ENCODE results near the gene HES5. TPM values are rescaled to one million over a fixed set of nuclear protein-coding genes. Genes with fewer than 3 reads are reported as not detected.

Gene HES5
- total RNA-seq, 2 experiments from 2014 or later: not detected

DNA sequence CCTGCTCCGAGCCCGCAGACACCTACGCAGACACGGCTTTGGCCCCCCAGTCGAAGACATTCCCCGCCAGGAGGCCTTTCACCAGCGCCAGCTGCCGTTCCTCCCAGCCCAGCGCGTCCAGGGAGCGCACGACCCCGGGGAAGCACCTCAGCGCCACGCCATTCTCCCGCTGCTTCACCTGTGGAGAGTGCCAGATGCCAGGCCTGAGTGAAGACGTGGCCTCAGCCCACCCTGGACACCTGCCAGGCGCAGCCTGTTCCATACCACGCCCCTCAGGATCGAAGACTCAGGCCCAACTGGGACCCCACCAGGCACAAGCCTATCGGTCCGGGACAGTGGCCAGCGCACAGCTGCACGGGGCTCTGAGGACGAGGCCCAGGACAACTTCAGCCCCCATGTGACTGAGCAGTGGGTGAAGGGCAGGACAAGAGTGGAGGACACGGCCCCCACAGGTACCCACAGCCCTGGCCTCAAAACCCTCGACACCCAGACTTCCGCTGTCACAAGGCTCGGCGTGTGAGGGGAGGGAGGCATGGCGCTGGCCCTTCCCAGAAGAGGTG lies 17.1 kb downstream of the HES5 start:
- Histone ChIP-seq H3K4me3 (ENCODE audit: low read depth, low read length, poor library complexity, severe bottlenecking) (no peak overlapping the region), H3K27ac (ENCODE audit: low read depth, low read length, poor library complexity, severe bottlenecking) (no peak overlapping the region), H3K9me3 (ENCODE audit: low read length) (no peaks in the 10 kb centered on the region), H3K4me2 (ENCODE audit: low read length) (no peak overlapping the region), H3K9me2 (ENCODE audit: insufficient read depth, low read length) (no peaks in the 10 kb centered on the region), H3K79me2 (ENCODE audit: insufficient read depth, low read depth, low read length) (no peaks in the 10 kb centered on the region), H4K20me1 (ENCODE audit: insufficient read depth, low read length) (no peaks in the 10 kb centered on the region; the same call in 1 of the 2 replicates), H3K36me3 (ENCODE audit: insufficient read depth, low read length) (peaks cover 89% of the 10 kb centered on the region), H3K4me1 (ENCODE audit: insufficient read depth, low read length, poor library complexity, severe bottlenecking) (no peaks in the 10 kb centered on the region), H2AFZ (ENCODE audit: low read length) (no peak overlapping the region)
- ChIA-PET POLR2A (no interaction called here), CTCF (ENCODE audit: unreplicated experiment) (no interaction called here)
- no peak for DNase-seq (ENCODE audit: low spot score)
- TF ChIP-seq, protein P1, sequence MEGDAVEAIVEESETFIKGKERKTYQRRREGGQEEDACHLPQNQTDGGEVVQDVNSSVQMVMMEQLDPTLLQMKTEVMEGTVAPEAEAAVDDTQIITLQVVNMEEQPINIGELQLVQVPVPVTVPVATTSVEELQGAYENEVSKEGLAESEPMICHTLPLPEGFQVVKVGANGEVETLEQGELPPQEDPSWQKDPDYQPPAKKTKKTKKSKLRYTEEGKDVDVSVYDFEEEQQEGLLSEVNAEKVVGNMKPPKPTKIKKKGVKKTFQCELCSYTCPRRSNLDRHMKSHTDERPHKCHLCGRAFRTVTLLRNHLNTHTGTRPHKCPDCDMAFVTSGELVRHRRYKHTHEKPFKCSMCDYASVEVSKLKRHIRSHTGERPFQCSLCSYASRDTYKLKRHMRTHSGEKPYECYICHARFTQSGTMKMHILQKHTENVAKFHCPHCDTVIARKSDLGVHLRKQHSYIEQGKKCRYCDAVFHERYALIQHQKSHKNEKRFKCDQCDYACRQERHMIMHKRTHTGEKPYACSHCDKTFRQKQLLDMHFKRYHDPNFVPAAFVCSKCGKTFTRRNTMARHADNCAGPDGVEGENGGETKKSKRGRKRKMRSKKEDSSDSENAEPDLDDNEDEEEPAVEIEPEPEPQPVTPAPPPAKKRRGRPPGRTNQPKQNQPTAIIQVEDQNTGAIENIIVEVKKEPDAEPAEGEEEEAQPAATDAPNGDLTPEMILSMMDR (conservative IDR thresholded peaks at IDR 0.05; ENCODE audit: low read length): no peak
- no peak for TF ChIP-seq EZH2phosphoT487 (IDR thresholded peaks at IDR 0.05; ENCODE audit: borderline replicate concordance, low read depth, low read length)
- intact Hi-C loops (cut with micrococcal nuclease; ENCODE audit: unreplicated experiment): no loop called here
- BruUV-seq (replicated peaks): no TSS peak

DNA sequence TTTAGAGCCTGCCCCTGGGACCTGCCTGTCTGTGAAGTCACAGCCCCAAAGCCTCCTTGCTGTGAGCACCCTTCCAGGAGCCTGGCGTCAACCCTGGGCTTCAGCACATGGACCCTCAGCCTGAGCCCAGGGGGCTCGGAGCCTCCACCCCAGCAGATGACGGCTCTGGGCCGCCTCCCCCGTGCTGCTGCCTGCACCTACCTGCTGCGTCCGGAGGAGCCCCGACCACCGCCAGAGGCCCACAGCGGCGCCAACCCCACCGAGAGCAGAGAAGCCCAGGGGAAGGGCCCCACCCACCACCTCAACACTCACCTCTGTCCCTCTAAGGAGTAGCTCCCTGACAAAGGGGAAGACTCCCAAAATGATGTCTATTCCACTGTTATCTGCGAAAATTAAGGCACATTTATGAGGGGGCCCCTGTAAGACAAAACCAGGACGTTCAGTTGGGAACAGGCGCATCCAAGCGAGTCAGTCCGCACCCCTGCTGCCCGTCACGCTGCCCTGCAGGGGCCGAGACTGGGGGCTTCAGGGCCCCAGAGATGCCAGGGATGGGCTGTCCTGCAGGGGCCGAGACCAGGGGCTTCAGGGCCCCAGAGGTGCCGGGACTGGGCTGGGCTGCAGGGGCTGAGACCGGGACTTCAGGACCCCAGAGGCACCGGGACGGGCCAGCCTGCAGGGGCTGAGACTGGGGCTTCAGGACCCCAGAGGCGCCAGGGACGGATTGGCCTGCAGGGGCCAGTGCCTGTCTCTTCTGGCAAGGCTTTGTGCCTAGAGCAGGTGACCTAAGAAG lies 19.5 kb downstream of the HES5 start:
- CTCF ChIA-PET (ENCODE audit: unreplicated experiment): no interaction called here
- Histone ChIP-seq H3K4me2 (ENCODE audit: low read length) (no peak overlapping the region), H3K79me2 (ENCODE audit: insufficient read depth, low read depth, low read length) (no peaks in the 10 kb centered on the region), H2AFZ (ENCODE audit: low read length) (no peak overlapping the region), H3K27ac (ENCODE audit: low read depth, low read length, poor library complexity, severe bottlenecking) (no peak overlapping the region), H3K4me1 (ENCODE audit: insufficient read depth, low read length, poor library complexity, severe bottlenecking) (no peaks in the 10 kb centered on the region), H3K9me3 (ENCODE audit: low read length) (no peaks in the 10 kb centered on the region), H4K20me1 (ENCODE audit: insufficient read depth, low read length) (no peaks in the 10 kb centered on the region; the same call in 1 of the 2 replicates), H3K36me3 (ENCODE audit: insufficient read depth, low read length) (peaks cover 81% of the 10 kb centered on the region), H3K9me2 (ENCODE audit: insufficient read depth, low read length) (no peaks in the 10 kb centered on the region), H3K4me3 (ENCODE audit: low read depth, low read length, poor library complexity, severe bottlenecking) (no peak overlapping the region)
- POLR2A ChIA-PET: no interaction called here
- intact Hi-C loops (cut with micrococcal nuclease; ENCODE audit: unreplicated experiment): no loop called here
- TF ChIP-seq, protein P1 (conservative IDR thresholded peaks at IDR 0.05; ENCODE audit: low read length): no peak
- no peak for DNase-seq (ENCODE audit: low spot score)
- BruUV-seq (replicated peaks): no TSS peak

DNA sequence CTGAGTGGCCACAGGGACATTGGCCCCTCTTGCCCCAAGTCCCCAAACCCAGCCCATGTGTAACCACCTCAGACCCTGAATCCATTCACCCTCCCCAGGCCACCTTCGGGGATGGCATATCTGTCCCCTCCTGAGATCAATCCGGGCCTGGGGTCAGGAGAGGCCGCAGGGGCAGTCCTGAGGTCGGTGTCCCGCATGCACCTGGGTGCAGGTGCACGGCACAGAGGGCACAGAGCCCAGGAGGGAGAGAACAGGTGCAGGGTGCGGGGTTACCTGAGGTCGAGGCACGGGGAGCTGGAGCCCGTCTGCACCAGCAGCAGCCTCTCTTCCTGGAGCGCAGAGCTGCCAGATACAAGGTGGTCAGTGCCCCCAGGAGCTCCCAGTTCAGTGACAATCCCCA lies 20.5 kb downstream of the HES5 start:
- Histone ChIP-seq H3K27ac (ENCODE audit: low read depth, low read length, poor library complexity, severe bottlenecking) (no peak overlapping the region), H3K79me2 (ENCODE audit: insufficient read depth, low read depth, low read length) (no peaks in the 10 kb centered on the region), H3K4me1 (ENCODE audit: insufficient read depth, low read length, poor library complexity, severe bottlenecking) (no peaks in the 10 kb centered on the region), H2AFZ (ENCODE audit: low read length) (no peak overlapping the region), H3K36me3 (ENCODE audit: insufficient read depth, low read length) (peaks cover 71% of the 10 kb centered on the region), H3K9me2 (ENCODE audit: insufficient read depth, low read length) (no peaks in the 10 kb centered on the region), H4K20me1 (ENCODE audit: insufficient read depth, low read length) (no peaks in the 10 kb centered on the region; the same call in 1 of the 2 replicates), H3K4me3 (ENCODE audit: low read depth, low read length, poor library complexity, severe bottlenecking) (no peak overlapping the region), H3K9me3 (ENCODE audit: low read length) (no peaks in the 10 kb centered on the region), H3K4me2 (ENCODE audit: low read length) (no peak overlapping the region)
- POLR2A ChIA-PET: no interaction called here
- BruUV-seq (replicated peaks): no TSS peak
- no peak for TF ChIP-seq EZH2phosphoT487 (IDR thresholded peaks at IDR 0.05; ENCODE audit: borderline replicate concordance, low read depth, low read length)
- TF ChIP-seq, protein P1 (conservative IDR thresholded peaks at IDR 0.05; ENCODE audit: low read length): no peak
- no peak for DNase-seq (ENCODE audit: low spot score)
- intact Hi-C loops (cut with micrococcal nuclease; ENCODE audit: unreplicated experiment): no loop called here
- CTCF ChIA-PET (ENCODE audit: unreplicated experiment): no interaction called here
